ENCODE results near the gene LRP11.
"Not testable (repeated sequence)": the region's sequence is repeated elsewhere in the genome, so short reads cannot be mapped to it uniquely, and the experiment has no call there.

LRP11 gene

DNA sequence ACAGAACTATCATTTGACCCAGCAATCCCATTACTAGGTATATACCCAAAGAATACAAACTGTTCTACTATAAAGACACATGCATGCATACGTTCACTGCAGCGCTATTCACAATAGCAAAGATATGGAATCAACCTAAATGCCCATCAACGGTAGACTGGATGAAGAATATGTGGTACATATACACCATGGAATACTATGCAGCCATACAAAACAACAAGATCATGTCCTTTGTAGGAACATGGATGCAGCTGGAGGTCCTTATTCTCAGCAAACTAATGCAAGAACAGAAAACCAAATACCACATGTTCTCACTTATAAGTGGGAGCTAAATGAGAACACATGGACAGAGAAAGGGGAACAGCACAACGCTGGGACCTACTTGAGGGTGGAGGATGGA lies 15.8 kb downstream of the LRP11 start:
- DNase-seq (ENCODE audit: low read depth in 2 of 2), result not testable (repeated sequence)

DNA sequence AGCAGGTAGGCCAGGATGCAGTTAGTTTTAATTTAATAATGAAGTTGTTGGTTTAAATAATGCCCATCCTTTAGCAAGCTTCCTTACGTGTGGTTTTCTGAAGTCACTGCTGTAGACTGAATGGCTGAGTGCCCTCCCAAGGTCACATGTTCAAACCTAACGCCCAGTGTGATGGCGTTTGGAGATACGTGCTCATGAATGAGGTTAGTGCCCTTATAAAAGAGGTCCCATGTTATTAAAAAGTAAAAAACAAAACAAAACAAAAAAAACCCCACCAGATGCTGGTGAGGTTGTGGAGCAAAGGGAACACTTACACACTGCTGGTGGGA lies 16.3 kb downstream of the LRP11 start:
- DNase-seq (ENCODE audit: low read depth in 2 of 2), result no peak

DNA sequence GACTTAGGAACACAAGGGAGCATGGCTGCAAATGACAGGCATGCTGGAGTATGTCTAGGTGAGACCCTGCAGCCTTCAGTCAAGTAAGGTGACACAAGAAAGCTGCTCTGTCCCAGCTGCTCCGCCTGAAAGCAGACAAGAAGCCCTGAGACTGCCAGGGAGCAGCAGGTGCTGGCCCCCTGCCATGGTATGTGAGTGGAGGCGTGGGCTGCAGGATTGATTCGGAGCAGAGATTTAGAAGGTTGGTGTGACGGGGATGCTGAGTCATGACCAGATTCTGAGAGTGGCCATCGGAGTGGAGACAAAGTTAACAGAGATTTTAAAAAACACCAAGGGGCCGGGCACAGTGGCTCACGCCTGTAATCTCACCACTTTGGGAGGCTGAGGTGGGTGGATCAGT lies 17.8 kb downstream of the LRP11 start:
- DNase-seq (ENCODE audit: low read depth in 2 of 2), result no peak

DNA sequence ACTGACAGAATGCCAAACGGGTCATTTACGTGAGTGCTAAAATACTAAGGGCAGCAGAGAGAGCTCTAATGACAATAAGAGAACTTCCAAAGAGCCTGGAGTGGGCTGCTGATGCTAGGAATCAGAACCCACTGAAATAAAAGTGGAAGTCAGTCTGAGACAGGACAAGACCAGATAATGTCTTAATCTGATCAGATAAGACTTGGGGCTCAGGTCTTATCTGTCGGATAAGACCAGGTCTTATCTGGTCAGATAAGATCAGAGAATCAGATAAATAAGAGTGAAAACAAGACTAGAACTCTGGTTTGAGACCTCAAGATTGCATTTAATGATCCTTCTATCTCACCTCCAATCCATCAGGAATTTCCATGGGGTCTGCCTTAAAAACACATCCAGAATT lies 18.6 kb downstream of the LRP11 start:
- DNase-seq (ENCODE audit: low read depth in 2 of 2), result no peak

GRCh38 chr6:149844480-149844879 lies 19.7 kb downstream of the LRP11 start:
- DNase-seq (ENCODE audit: low read depth in 2 of 2), result no peak

GRCh38 chr6:149844036-149844435 lies 20.1 kb downstream of the LRP11 start:
- not testable (repeated sequence) for DNase-seq (ENCODE audit: low read depth in 2 of 2)

GRCh38 chr6:149843051-149843633 lies 21.0 kb downstream of the LRP11 start:
- no peak for DNase-seq (ENCODE audit: low read depth in 2 of 2)

DNA sequence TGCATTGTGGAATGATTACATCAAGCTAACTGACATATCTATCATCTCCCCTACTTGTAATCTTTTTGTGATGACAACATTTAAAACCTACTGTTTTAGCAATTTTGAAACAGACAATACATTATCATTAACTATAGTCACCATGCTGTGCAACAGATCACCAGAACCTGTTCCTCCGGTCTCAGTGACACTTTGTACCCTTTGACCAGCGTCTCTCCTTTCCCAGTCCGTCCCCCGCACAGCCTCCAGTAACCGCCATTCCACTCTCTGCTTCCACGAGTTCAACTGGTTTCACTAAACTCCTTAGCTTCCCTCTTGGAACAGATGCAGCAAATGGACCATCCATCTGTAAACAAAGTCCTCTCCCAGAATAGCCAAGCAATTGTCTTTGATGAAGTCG lies 21.8 kb downstream of the LRP11 start:
- DNase-seq (ENCODE audit: low read depth in 2 of 2), result no peak

GRCh38 chr6:149840345-149841075 lies 23.6 kb downstream of the LRP11 start:
- peak; percentile 15 to 42 for DNase-seq (ENCODE audit: low read depth in 2 of 2)

DNA sequence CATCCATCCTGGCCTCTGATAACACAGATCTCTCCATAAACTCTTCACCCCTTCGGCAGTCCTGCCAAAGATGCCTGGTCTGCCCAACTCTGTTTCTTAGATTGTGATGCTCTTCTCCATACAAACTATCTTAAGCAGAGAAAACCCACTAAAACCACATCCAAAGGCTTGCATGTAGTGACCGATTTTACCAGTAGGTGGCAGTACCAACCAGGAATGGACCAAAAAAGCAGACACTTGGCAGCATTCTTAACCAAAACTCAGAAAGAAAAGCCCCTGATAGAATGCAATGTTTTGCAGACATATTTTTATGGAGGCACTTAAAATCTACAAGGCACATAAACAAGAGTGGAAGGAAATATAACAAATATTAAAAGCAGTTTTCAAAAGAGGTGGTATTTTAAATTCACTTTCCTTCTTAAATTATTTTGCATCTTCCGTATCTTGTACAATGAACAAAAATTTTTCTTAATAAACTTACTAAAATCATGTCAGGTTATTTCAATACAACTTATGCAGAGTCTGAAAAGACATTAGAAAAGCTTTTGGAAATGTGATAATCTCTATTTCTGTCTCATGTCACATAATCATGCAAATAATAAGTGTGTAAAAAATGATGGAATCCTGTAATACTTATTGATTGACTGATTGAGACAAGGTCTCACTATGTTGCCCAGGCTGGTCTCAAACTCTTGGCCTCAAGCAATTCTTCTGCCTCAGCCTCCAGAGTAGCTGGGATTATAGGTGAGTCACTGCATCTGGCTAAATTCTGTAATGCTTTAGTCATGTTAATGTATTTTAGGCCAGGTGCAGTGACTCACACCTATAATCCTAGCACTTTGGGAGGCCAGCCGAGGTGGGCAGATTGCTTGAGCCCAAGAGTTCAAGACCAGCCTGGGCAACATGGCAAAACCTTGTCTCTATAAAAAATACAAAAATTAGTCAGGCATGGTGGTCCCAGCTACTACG lies 29.4 kb downstream of the LRP11 start:
- DNase-seq (ENCODE audit: low read depth in 2 of 2), result peak; percentile 36 to 66

- DNase-seq (ENCODE audit: low read depth in 2 of 2), result no peak
Observed at GRCh38 chr6:149833651-149834050, 30.5 kb downstream of the LRP11 start.

DNA sequence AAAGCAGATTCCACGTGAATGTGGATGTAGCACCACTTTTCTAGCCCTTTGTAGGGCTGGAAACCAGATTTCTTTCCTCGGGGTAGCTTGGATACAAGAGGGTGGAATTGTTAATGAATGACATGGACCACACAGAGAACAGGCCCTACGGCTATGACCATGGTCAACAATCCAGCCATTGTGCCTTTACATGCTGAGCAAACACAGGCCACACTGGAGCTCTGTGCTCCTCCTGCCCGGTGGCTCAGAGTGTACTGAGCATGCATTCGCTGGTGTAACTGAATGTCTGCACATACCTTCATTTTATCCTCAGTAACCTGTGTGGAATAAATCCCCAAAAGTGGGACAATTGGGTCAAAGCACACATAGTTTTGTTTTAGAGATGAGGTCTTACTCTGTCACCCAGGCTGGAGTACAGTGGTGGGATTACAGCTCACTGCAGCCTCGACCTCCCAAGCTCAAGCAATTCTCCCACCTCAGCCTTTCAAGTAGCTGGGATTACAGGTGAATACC lies 32.8 kb downstream of the LRP11 start:
- no peak for DNase-seq (ENCODE audit: low read depth in 2 of 2)

DNA sequence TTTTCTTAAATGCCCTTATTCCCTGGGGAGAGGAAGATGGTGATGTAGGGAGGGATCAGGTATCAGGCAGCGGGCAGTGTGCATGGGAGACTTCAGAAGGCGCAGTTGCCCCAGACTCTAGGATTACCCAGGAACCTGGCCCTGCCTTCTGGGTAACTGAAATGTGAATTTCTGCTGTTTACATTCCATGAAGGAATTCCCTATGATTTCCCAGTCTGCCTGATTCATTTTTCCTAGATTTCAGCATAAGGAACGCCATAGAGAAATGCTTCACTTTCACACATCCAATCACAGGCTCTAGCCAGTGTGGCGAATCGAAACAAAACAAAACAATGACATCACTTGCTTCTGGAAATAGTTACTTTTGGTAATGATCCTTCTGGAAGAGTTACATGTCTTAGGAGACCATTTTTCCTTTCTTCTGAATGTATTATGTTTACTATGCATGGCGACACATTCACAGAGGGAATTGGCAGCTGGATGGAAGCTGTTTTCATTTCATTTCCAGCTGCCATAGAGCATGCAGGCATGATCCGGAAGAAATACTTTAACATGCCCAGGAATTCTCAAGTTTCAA lies 33.3 kb downstream of the LRP11 start:
- no peak for DNase-seq (ENCODE audit: low read depth in 2 of 2)

GRCh38 chr6:149825292-149825691 lies 38.9 kb downstream of the LRP11 start:
- DNase-seq (ENCODE audit: low read depth in 2 of 2), result no peak

GRCh38 chr6:149823013-149823412 lies 41.1 kb downstream of the LRP11 start:
- DNase-seq (ENCODE audit: low read depth in 2 of 2), result no peak

- DNase-seq (ENCODE audit: low read depth in 2 of 2), result no peak
Observed at GRCh38 chr6:149821492-149821891, 42.7 kb downstream of the LRP11 start.

GRCh38 chr6:149820506-149820905 lies 43.7 kb downstream of the LRP11 start:
- DNase-seq (ENCODE audit: low read depth in 2 of 2), result no peak

DNA sequence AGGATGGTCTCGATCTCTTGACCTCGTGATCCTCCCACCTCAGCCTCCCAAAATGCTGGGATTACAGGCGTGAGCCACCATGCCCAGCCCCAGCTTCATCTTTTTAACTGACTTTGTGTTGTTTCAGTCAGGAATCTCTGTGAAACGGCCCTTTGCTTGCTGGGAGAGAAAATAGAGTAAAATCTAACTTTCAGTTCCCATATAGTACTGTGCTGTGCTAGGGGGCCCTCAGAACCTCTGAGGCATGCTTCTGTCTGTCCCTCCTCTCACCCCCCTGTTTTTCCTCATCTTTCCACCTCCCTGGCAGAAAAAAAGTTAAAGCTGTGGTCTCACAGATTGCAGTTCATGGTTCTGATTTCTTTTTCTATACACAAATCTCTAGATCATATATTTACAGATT lies 48.4 kb downstream of the LRP11 start:
- no peak for DNase-seq (ENCODE audit: low read depth in 2 of 2)

- no peak for DNase-seq (ENCODE audit: low read depth in 2 of 2)
Observed at GRCh38 chr6:149813351-149813750, 50.8 kb downstream of the LRP11 start.

GRCh38 chr6:149809798-149810197 lies 54.4 kb downstream of the LRP11 start:
- no peak for DNase-seq (ENCODE audit: low read depth in 2 of 2)

GRCh38 chr6:149806127-149806526 lies 58.0 kb downstream of the LRP11 start:
- DNase-seq (ENCODE audit: low read depth in 2 of 2), result no peak

- no peak for DNase-seq (ENCODE audit: low read depth in 2 of 2)
Observed at GRCh38 chr6:149783551-149783950, 80.6 kb downstream of the LRP11 start.
